ENCODE results near the gene GSAP.

DNA sequence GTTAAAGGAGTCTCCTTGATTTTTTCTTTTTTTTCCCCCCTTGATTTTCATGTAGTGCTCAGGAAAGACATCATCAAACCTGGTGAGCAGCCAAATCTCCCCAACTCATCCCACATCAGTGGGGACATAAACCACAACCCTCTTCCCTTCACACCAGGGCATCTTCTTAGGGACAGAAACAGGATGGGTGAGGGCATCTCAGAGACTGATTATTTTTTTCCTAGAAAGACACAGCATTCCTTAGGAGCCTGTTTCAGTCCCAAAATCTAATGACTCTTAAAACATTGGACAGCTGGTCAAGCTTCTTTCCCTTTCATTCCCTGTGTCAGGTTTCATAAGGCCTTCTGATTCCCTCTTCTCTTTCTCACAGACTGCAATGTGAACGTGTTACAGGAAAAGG lies 31.5 kb upstream of the GSAP start:
- TF ChIP-seq, protein P1, sequence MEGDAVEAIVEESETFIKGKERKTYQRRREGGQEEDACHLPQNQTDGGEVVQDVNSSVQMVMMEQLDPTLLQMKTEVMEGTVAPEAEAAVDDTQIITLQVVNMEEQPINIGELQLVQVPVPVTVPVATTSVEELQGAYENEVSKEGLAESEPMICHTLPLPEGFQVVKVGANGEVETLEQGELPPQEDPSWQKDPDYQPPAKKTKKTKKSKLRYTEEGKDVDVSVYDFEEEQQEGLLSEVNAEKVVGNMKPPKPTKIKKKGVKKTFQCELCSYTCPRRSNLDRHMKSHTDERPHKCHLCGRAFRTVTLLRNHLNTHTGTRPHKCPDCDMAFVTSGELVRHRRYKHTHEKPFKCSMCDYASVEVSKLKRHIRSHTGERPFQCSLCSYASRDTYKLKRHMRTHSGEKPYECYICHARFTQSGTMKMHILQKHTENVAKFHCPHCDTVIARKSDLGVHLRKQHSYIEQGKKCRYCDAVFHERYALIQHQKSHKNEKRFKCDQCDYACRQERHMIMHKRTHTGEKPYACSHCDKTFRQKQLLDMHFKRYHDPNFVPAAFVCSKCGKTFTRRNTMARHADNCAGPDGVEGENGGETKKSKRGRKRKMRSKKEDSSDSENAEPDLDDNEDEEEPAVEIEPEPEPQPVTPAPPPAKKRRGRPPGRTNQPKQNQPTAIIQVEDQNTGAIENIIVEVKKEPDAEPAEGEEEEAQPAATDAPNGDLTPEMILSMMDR (conservative IDR thresholded peaks at IDR 0.05; ENCODE audit: low read depth, low read length): no peak
- no peak for TF ChIP-seq EZH2 (IDR thresholded peaks at IDR 0.05; ENCODE audit: low read length, unreplicated experiment)
